HG02623 (cell line): Measurements from ENCODE around the gene PEAK3.

Experiments
- ATAC-seq: cut with Tn5 transposase; IDR thresholded peaks from one replicate; pipeline ENCODE4 v1.9.1; 2021; ENCODE audit warnings: moderate library complexity; ENCODE audit not compliant: unreplicated experiment

PEAK3 gene

GRCh38 chr19:2315818-2316353 is 33.9 kb upstream of the PEAK3 start:
- no peak for ATAC-seq

DNA sequence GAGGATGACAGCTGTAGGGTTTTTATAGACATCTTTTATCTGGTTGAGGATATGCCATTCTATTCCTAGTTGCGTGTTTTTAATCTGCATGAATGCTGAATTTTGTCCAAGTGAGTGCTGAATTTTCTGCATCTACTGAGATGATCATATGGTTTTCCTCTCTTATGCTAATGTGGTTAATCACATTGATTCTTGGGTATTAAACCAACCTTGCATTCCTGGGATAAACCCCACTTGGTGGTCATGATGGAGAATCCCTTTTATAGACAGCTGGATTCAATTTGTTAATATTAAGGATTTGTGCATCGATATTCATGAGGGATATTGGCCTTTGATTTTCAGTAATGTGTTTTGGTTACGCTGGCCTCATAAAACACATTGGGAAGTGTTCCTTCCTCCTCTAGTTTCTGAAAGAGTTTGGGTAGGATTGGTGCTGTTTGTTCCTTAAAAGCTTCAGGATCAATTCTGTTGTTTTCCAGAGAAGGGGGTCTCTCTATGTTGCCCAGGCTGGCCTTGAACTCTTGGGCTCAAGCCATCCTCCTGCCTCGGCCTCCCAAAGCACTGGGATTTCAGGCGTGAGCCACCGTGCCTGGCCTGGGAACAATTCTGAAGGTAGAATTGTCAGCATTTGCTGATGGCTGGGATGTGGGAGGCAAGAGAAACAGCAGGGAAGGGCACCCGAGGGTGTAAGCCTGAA is 33.3 kb upstream of the PEAK3 start:
- ATAC-seq = no peak

DNA sequence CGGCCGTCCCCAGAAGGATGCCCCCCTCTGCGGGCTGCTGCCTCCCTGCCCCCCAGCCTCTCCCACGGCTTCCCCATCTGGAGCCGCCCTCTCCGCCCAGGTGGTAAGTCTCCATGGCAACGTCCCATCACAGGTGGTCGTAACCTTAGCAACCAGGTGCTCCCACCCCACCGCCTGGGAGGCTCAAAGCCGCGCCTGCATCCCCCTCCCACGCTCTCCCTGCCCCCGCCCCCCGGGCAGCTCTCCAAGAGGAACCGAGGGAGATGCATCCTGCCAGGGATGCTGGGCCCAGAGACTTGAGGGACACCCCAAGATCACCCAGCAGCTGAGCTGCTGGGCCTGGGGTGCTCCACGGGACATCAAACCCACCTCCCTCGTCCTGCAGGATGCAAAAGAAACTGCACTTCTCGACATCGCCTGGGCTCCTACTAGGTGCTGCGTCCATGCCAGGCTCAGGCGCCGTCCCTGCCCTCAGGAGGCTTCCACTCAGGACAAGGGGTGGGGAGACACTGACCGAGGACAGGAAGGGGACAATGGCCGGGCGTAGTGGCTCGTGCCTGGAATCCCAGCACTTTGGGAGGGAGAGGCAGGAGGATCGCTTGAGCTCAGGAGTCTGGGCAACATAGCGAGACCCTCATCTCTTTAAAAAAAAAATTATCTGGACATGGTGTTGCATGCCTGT is 31.0 kb upstream of the PEAK3 start:
- no peak for ATAC-seq

DNA sequence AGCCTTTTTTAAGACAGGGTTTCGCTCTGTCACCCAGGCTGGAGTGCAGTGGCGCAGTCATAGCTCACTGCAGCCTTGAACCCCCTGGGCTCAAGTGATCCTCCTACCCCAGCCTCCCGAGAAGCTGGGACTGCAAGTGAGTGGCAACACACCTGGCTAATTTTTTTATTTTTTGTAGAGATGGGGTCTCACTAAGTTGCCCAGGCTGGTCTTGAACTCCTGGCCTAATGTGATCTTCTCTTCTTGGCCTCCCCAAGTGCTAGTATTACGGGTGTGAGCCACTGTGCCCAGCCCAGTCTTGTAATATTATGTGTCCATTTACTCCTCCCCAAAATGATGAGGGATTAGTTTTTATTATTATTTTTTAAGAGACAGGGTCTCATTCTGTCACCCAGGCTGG is 29.1 kb upstream of the PEAK3 start:
- no peak for ATAC-seq

DNA sequence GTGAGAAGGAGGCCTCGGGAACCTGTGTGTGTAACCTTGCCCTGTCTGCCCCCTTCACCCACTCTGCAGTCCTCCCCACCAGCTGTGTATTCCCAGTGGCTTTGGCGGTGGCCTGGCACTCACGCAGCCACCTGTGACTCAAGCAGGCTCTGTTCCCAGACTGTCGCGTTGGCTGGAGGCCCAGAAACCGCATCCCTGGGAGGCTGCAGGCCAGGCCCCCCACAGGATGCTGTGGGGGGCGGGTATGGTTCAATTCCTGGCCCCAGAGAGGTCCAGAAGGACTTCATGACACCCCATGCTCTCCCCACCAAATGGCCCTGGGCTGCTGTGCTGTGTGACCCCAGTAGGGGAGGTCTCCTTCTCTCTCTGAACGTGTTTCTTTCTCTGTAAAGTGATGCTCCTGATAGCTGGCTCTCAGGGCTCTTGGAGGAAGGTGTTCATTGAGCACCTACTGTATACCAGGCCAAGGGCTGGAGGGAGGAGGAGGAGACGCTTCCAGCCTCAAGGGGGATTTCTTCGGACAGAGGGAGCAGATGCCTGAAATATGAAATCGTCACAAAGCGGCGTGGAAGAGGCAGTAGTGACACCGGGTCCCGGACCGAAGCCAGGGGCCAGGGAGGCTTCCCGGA is 27.9 kb upstream of the PEAK3 start:
- no peak for ATAC-seq

DNA sequence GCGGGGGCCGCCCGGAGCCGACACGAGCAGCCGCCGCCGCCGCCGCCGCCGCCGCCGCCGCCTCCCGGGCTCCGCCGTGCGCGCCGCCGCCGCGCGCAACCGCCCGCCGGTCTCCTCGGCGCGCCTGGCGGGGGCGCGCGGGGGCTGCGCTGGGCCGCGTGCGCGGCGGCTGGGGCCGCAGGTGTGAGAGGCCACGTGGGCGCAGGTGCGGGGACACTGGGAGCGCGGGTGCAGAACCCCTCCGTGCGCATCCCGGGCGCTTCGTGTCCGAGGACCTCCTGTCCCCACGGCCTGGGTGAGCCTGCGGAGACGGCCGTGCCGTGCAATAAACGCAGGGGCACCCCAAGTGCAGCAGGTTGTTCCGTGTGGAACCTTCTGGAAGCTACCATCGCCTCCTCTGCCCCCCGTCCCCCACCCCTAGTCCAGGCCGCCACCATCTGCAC is 26.2 kb upstream of the PEAK3 start, which contains the start of gene LINGO3:
LINGO3 (minus strand) TSS at position 41 of the 443 bp plus-strand sequence. CDS start 16,378 bp downstream, outside the sequence.
- no peak for ATAC-seq

DNA sequence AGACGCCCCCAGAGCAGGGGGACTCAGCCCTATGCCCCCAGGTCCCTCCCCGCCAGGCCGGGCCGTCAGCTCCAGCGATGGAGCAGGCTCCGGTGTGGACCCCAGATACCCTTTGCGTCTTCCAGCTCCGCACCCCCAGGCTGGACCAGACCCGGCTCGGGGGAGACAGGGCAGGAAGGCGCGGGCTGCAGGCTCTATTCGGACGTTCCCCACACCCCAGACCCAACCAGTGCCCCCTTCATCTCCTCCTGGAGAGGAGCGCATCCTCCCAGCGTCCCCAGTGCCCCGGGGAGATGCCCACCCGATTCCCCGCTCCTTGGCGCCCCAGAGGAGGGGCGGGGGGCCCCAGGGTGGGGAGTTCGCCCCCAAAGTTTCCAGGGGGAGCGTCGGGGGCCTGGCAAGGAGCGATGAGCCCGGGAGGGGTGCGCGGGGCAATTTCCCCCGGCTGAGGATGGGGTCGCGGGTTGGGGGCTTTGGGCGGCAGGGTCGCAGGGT is 25.6 kb upstream of the PEAK3 start:
- ATAC-seq = no peak

- no peak for ATAC-seq
These were observed 25.0 kb upstream of the PEAK3 start for GRCh38 chr19:2306971-2307370.

GRCh38 chr19:2306281-2306806 is 24.4 kb upstream of the PEAK3 start:
- no peak for ATAC-seq

DNA sequence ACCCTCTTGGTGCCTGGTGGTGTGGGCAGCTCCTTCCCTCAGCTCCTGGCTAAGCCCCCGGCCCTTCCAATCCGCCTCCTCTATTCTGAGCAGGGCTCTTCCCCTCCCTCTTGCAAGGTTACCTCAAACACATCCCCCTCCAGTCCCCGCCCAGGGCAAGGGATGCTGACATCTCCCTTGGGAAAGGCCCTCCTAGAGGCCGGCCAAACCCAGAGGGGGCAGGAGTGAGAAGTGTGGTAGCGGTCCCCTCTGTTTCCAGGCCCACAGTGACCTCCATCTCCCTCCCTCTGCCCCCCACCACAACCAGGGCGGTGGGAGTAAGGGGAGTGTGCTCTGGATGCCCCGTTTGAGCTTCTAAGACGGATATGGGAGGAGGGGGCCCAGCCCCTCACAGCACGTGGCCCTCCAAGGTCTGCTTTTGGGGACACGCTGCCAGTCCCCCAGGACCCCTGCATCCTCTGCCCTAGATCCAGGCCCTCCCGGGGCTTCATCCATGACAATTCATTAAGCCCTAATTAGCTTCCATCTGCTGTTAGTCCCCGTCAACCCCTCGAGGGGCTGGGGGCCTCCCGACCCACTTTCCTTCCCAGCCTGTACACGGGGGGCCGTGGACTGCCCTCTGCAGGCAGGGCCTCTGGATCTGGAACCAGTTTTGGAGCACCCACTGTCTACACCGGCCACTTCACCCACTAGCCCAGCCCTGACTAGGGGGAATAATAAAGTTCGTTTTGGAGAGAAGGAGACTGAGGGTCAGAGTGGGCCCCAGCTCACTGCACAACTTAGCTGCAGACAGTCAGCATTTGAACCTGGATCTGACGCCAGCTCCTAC is 23.7 kb upstream of the PEAK3 start:
- no peak for ATAC-seq

GRCh38 chr19:2303211-2303798 is 21.3 kb upstream of the PEAK3 start:
- ATAC-seq = no peak

- ATAC-seq = no peak
These were observed 20.6 kb upstream of the PEAK3 start for GRCh38 chr19:2302319-2303210.

- no peak for ATAC-seq
These were observed 18.6 kb upstream of the PEAK3 start for GRCh38 chr19:2300533-2300932.

DNA sequence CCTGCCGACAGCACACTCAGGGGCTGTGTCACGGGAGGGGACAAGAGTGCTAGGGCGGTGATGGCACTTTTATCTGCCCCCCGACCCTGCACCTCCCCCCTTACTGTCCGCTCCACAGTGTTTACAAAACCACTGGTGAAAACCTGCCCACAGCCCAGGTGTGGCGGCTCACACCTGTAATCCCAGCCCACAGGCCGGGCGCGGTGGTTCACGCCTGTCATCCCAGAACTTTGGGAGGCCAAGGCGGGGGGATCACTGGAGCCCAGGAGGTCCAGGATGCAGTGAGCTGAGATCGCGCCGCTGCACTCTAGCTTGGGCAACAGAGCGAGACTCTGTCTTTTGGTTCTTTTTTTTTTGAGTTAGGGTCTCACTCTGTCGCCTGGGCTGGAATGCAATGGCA is 14.2 kb upstream of the PEAK3 start:
- no peak for ATAC-seq

GRCh38 chr19:2294687-2295335 is 12.8 kb upstream of the PEAK3 start:
- ATAC-seq = no peak

- ATAC-seq = no peak
These were observed 9.3 kb upstream of the PEAK3 start for GRCh38 chr19:2291185-2291751.

- no peak for ATAC-seq
These were observed 8.6 kb upstream of the PEAK3 start for GRCh38 chr19:2290441-2291184.
